ENCODE measurements around the gene GGT1. TPM values are rescaled to one million over a fixed set of nuclear protein-coding genes. Genes with fewer than 3 reads are reported as not detected.
"Not testable (repeated sequence)": the region's sequence is repeated elsewhere in the genome, so short reads cannot be mapped to it uniquely, and the experiment has no call there.

Gene GGT1
- polyA plus RNA-seq, 3 donors = 42.8 to 72.1 (median 50.8) TPM

- DNase-seq (ENCODE audit: extremely low read depth in 1 of 11, low read depth in 9 of 11, low spot score in 4 of 11) = not testable (repeated sequence)
Measured at GRCh38 chr22:24593559-24593835, 9.5 kb upstream of the GGT1 start.

GRCh38 chr22:24593836-24594568 lies 9.0 kb upstream of the GGT1 start:
- no peak for DNase-seq (ENCODE audit: extremely low read depth in 1 of 11, low read depth in 9 of 11, low spot score in 4 of 11)

- DNase-seq (ENCODE audit: extremely low read depth in 1 of 11, low read depth in 9 of 11, low spot score in 4 of 11) = no peak
Measured at GRCh38 chr22:24594569-24595120, 8.3 kb upstream of the GGT1 start.

GRCh38 chr22:24595228-24595627 lies 7.8 kb upstream of the GGT1 start:
- no peak for DNase-seq (ENCODE audit: extremely low read depth in 1 of 11, low read depth in 9 of 11, low spot score in 4 of 11)

DNA sequence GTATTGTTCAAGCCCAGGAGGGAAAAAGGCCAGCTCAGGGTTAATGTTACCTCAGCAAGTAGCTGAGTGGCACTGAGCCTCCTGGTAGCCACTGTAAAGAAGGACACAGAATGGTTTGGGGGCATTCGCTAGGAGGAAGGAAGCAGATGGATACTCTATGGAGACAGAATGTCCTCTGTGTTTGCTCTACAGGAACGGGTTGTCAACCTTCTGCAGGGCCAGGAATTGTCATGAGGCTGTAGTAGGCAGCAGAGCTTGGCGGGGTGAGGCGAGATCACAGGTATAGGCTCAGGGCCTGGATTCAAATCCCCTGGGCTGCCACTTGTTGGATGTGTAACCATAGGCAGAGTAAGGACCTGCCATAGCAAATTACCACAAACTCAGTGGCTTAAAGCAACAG lies 7.1 kb upstream of the GGT1 start:
- DNase-seq (ENCODE audit: extremely low read depth in 1 of 11, low read depth in 9 of 11, low spot score in 4 of 11) = no peak

GRCh38 chr22:24597076-24597475 lies 5.9 kb upstream of the GGT1 start:
- DNase-seq (ENCODE audit: extremely low read depth in 1 of 11, low read depth in 9 of 11, low spot score in 4 of 11) = not testable (repeated sequence)

DNA sequence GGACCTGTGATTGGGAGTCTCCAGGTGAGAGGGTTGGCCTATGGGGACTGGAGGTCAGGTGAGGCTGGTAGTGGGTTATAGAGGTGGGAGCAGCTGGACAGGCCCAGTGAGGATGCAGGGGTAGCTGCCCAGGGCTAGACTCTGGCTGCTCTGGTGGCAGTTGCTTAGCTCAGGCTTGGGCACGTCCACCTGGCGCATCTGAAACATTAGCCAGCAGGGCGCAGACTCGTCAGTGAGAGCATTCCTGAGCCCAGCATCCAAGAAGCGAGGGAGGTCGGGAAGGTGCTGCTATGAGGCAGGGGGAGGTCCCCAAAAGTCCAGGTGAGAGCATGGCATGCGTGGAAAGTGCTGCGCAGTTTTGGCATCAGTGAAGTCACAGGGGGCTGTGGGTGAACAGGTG lies 3.5 kb upstream of the GGT1 start:
- no peak for DNase-seq (ENCODE audit: extremely low read depth in 1 of 11, low read depth in 9 of 11, low spot score in 4 of 11)

- DNase-seq (ENCODE audit: extremely low read depth in 1 of 11, low read depth in 9 of 11, low spot score in 4 of 11) = not testable (repeated sequence)
Measured at GRCh38 chr22:24599958-24600715, 2.9 kb upstream of the GGT1 start.

DNA sequence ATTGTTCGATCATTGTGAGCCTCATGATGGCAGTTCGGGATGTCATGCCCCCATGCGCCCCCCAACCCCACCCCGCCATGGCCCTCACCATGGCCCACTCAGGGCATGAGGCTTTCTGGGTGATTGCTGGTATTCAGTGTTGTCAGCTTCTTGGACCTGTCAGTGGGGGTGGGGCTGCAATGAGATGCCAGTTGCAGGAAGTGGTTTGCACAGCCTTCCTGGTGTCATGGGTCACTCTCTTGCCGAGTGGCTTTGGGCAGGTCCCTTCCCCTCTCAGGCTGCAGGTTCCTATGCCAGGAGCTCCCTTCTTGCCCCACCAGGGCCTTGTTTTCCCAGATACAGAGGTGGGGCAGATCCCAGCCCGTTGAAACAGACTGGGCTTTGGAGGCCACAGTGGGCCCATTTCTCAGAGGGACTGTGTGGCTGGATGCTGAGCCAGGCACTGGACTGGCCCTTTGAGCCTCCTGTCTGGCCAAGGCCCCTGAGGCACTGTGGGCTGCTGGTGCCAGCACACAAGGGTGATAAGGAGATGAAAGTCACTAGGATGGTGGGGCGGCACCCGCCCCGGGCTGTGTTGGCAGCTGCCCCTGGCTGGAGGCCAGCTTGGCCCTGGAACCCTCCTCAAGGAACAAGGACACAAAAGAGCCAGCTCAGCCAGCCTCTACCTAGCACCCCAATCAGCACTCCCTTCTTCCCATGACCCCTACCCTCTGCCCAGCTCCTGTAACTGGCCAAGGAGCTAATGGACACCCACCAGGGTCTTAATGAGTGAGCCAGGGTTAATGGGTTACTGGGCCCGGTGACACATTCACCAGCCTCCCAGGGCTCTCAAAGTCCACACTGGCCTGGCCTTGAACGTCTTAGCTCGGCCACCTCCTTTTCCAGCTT lies 1.5 kb upstream of the GGT1 start:
- DNase-seq (ENCODE audit: extremely low read depth in 1 of 11, low read depth in 9 of 11, low spot score in 4 of 11) = no peak

DNA sequence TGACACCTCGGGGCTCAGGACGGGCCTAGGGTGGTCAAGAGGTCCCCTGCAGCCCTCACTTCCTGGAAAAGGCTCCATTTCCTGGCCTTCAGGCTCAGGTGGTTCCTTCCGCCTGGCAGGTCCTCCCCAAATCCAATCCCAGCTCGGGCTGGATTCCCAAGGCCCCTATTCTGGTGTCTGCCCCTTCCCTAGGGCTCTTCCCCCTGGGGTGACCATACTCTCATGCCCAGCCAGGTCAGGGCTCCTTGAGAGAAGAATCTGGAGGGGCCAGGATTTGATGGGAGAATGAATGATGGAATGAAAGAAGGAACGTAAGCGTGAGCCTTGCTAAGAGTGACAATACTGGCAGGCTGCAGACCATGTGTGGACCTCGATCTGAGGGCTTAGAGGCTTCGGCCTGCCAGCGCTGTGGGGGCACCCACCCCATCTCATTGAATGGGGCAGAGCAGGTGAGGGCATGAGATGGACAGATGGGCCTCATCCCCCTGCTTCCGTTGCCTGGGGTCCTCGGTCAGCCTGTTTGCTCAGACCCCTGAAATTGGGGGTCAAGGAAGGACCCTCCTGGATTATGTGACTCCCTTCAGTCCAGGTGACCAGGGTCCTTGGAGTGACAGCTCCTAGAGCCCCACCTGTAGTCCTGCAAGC lies 766 bp upstream of the GGT1 start:
- DNase-seq (ENCODE audit: extremely low read depth in 1 of 11, low read depth in 9 of 11, low spot score in 4 of 11) = not testable (repeated sequence)

DNA sequence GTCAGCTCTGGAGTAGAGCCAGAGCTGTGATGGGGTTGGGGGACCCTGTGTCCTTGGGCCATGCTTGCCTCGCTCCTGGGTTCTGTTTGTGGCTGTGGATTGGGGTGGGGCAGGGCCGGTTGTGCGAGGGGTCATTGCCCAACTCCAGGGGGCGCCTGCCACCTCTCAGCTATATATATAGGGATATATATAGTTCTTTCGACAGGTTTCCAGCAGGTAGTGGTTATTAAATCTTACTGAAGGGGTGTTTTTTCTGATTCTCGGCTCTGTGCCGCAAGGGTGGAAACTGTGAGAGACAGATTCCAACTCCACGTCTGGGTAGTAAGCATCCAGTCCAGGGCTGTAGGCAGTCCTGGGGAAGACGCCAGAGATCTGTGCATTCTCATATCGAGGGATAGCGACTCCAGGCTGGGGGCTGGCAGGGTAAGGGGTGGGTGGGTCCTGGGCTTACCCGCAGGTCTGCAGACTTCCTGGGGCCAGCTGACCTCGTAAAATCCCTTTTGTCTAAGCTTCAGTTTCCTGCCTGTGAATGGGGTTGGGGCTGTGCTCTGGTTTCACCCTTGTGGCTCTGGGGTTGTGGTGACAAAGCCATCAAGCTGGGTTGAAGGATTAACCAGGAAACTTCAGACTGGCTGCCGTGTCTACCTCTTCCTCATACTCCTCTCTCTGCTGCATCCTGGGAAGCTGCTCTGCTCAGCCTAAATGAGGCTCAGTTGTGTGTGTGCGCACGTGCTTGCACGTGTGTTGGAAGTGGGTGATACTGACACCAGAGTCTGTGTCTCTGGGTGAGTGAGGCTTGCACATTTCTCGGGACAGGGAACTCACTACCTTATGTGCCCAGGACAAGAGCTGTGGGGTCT lies 1.0 kb downstream of the GGT1 start:
- DNase-seq (ENCODE audit: extremely low read depth in 1 of 11, low read depth in 9 of 11, low spot score in 4 of 11) = not testable (repeated sequence)

GRCh38 chr22:24606340-24606739 lies 3.3 kb downstream of the GGT1 start:
- not testable (repeated sequence) for DNase-seq (ENCODE audit: extremely low read depth in 1 of 11, low read depth in 9 of 11, low spot score in 4 of 11)

DNA sequence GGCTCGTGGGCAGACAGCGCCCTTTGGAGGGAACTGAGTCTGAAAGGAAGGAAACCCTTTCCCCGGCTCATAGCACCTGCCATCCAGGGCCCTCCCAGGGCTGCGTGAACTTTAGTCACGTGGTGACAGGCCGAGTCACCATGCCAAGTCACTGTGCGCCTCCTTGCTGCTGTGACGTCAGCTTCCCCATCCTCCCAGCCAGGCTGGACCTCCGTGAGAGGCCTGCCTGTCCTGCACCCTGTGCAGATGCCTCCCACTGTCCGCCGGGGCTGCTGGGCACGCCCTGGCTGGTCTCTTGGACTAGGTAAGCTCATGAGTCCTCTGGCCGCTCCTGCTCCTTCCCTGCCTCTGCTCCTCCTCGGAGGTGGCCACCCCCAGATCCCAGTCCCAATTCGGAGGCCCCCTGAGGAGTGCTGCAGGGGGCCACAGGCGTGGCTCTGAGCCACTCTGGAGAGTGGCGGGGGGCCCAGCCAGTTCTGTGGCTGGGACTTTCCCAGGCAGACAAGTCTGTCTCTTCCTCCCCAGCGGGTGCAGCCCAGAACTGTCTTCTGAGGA lies 4.5 kb downstream of the GGT1 start:
- DNase-seq (ENCODE audit: extremely low read depth in 1 of 11, low read depth in 9 of 11, low spot score in 4 of 11) = not testable (repeated sequence)

DNA sequence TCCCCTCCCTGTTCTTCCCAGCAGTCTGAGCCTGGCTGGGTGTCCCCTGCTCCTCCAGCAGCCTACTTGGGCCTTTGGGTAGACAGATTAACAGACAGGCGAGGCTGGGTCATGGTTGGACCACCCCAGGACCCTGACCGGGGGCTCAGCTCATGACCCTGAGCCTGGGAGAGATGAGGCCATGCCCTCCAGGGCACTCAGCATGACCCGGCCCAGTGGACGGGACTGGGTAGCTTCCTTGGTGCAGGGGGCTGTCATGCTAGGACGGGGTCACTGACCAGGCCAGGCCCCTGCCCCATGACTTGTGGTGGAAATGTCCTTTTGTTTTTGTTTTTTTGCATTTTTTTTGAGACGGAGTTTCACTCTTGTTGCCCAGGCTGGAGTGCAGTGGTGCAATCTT lies 5.3 kb downstream of the GGT1 start:
- DNase-seq (ENCODE audit: extremely low read depth in 1 of 11, low read depth in 9 of 11, low spot score in 4 of 11) = not testable (repeated sequence)

DNA sequence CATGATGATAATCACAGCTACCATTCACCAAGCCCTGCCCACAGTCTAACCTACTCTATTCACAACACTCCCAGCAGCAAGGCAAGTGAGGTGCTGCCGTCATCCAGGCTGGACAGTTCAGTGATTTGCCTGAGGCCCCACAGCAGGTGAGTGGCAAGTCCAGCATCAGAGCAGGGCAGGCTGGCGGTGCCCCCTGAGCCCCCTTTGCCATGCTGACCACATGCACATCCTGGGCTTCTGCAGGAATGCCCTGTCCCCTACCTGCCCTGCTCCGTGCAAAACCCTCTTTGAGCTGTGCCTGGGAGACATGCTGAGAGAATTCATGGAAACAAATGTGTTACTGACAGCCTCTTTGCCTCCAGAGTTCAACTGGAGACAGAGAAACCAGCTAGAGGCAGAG lies 6.9 kb downstream of the GGT1 start:
- DNase-seq (ENCODE audit: extremely low read depth in 1 of 11, low read depth in 9 of 11, low spot score in 4 of 11) = not testable (repeated sequence)

- DNase-seq (ENCODE audit: extremely low read depth in 1 of 11, low read depth in 9 of 11, low spot score in 4 of 11) = not testable (repeated sequence)
Measured at GRCh38 chr22:24614794-24615193, 11.8 kb downstream of the GGT1 start.

DNA sequence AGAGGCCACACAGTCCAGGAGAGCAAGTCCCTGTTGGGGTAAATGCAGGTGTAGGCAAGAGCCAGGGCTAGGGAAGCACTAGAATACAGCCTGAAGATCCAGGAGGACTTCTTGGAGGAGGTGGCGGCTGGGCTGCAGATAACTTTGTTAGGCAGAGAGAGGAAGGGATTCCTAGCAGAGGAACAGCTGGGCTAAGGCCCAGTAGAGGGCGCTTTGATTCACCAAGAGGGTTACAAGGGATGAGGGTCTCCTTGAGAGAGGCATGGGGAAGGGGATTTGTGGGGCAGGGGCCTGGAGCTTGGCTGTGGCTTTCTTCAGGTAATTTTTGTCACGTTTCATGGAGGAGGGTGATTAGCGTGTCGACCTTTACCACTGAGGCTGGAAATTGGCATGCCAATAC lies 18.3 kb downstream of the GGT1 start:
- not testable (repeated sequence) for DNase-seq (ENCODE audit: extremely low read depth in 1 of 11, low read depth in 9 of 11, low spot score in 4 of 11)

DNA sequence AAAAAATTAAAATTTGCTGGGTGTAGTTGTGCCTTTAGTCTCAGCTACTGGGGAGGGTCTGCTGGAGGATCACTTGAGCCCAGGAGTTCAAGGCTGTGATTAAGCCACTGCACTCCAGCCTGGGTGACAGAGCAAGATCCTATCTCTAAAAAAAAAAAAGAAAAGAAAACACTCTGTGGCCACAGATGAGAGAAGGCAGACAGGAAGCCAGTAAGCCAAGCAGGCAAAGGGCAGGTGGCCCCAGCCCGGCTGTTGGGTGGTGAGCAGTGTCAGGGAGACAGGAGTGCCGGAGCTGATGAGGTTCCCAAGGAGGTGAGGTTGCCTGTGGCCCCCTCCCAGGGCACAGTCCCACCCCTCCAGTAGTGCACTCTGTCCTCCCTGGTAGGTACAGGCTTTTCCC lies 19.6 kb downstream of the GGT1 start:
- not testable (repeated sequence) for DNase-seq (ENCODE audit: extremely low read depth in 1 of 11, low read depth in 9 of 11, low spot score in 4 of 11)
